ENCODE data around the gene CDC5L. TPM values are rescaled to one million over a fixed set of nuclear protein-coding genes. Genes with fewer than 3 reads are reported as not detected.

The CDC5L gene
- total and polyA plus RNA-seq, 2 of the 13 experiments (the other 11 are each of a cell fraction or from before 2014, with no cell fraction given), result 11.0 to 34.2 TPM

DNA sequence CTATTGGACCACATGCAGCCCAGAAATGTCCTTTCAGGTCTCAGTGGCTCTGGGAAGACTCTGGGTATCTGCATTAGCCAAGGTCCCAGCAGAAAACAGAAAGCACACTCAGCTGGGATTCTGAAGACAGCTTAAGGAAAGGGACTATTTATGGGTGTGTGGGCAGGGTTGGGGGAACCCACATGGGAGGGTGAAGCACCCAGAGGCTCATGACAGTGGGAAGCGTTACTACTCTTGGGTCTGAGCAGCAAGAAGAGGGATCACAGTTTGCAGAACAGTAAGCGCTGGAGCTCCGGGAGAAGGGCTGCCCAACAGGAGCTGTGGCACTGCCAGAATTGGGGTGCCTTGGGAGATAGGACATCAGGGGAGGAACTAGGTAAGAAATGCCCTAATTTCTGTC, 12.4 kb upstream of the CDC5L start:
- no peak overlapping the region for H3K4me2 ChIP-seq (ENCODE audit: low read depth, low read length)
- BruUV-seq (replicated peaks), result no TSS peak
- POLR2A ChIA-PET, result interaction anchor here (0.7 kb wide), 1 partner anchor 12 kb away, joined by 3 read pairs; the partner anchor contains the start of gene CDC5L
- no peak for DNase-seq (ENCODE audit: low spot score)
- TF ChIP-seq TRIM22 (IDR thresholded peaks at IDR 0.05) (no peak), SRSF9 (IDR thresholded peaks at IDR 0.05; ENCODE audit: borderline replicate concordance, insufficient read depth, low read depth, low read length, poor library complexity, severe bottlenecking) (no peak), RARA (CRISPR knock-in tag; IDR thresholded peaks at IDR 0.05) (no peak), ZNF792 (CRISPR knock-in tag; IDR thresholded peaks at IDR 0.05) (no peak), SP5 (CRISPR knock-in tag; IDR thresholded peaks at IDR 0.05; ENCODE audit: borderline replicate concordance, low read depth) (no peak), MAFK (conservative IDR thresholded peaks at IDR 0.05 in 1 of 2, IDR thresholded peaks at IDR 0.05 in 1 of 2; ENCODE audit: low read length in 2 of 2) (no peak), NBN (conservative IDR thresholded peaks at IDR 0.05) (no peak), GABPA (IDR thresholded peaks at IDR 0.05; ENCODE audit: low read depth, low read length) (no peak), GABPA (CRISPR knock-in tag; IDR thresholded peaks at IDR 0.05; ENCODE audit: low read depth) (no peak), ZNF296 (CRISPR knock-in tag; conservative IDR thresholded peaks at IDR 0.05) (no peak), NONO (IDR thresholded peaks at IDR 0.05) (no peak), NONO (CRISPR knock-in tag; conservative IDR thresholded peaks at IDR 0.05) (no peak), NFE2 (CRISPR knock-in tag; IDR thresholded peaks at IDR 0.05) (no peak), POGZ (CRISPR knock-in tag; IDR thresholded peaks at IDR 0.05) (no peak), MLX (CRISPR knock-in tag; IDR thresholded peaks at IDR 0.05) (no peak), TFAP4 (IDR thresholded peaks at IDR 0.05; ENCODE audit: borderline replicate concordance, low read depth) (no peak), FOXM1 (CRISPR knock-in tag; IDR thresholded peaks at IDR 0.05) (no peak), SP140L (CRISPR knock-in tag; IDR thresholded peaks at IDR 0.05; ENCODE audit: borderline replicate concordance) (no peak), ZBTB38 (CRISPR knock-in tag; IDR thresholded peaks at IDR 0.05) (no peak), KDM4B (CRISPR knock-in tag; IDR thresholded peaks at IDR 0.05) (no peak)
- TF ChIP-seq, protein P1, sequence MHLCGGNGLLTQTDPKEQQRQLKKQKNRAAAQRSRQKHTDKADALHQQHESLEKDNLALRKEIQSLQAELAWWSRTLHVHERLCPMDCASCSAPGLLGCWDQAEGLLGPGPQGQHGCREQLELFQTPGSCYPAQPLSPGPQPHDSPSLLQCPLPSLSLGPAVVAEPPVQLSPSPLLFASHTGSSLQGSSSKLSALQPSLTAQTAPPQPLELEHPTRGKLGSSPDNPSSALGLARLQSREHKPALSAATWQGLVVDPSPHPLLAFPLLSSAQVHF (CRISPR knock-in tag; IDR thresholded peaks at IDR 0.05), result no peak
- TF ChIP-seq, protein P2, sequence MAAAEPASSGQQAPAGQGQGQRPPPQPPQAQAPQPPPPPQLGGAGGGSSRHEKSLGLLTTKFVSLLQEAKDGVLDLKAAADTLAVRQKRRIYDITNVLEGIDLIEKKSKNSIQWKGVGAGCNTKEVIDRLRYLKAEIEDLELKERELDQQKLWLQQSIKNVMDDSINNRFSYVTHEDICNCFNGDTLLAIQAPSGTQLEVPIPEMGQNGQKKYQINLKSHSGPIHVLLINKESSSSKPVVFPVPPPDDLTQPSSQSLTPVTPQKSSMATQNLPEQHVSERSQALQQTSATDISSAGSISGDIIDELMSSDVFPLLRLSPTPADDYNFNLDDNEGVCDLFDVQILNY (CRISPR knock-in tag; conservative IDR thresholded peaks at IDR 0.05), result no peak
- no peak overlapping the region for H3K9ac ChIP-seq (ENCODE audit: insufficient read depth, low read depth, low read length)
- no peaks in the 10 kb centered on the region for H3K36me3 ChIP-seq (replicated peaks in 1 of 2; ENCODE audit: control insufficient read depth in 1 of 2, insufficient read depth in 2 of 2, low read length in 2 of 2)
- H3K4me1 ChIP-seq (ENCODE audit: insufficient read depth, low read length), result no peaks in the 10 kb centered on the region
- FAIRE-seq, result no peak
- CTCF ChIA-PET (ENCODE audit: low intra/inter-chr PET ratio, low total read pairs), result no interaction called here
- H3K9me3 ChIP-seq (ENCODE audit: low read length), result no peaks in the 10 kb centered on the region
- 69% methylated on average over 3 of the region's 3 CpGs for WGBS (ENCODE audit: low lambda C conversion rate)
- H3K27me3 ChIP-seq (ENCODE audit: control insufficient read depth in 1 of 2, insufficient read depth in 2 of 2, low read length in 2 of 2), result peaks cover 0 to 7% of the 10 kb centered on the region in 2 experiments; a peak in 2 of 5 replicates
- H3K4me3 ChIP-seq (replicated peaks in 1 of 3; ENCODE audit: insufficient read depth in 1 of 3, low read depth in 2 of 3, low read length in 3 of 3), result no peak overlapping the region
- intact Hi-C loops (cut with micrococcal nuclease; ENCODE audit: unreplicated experiment), result no loop called here
- no peak for ATAC-seq
- no peak overlapping the region for H3K27ac ChIP-seq (ENCODE audit: extremely low read length, insufficient read depth, low read length)
- no peak overlapping the region for H2AFZ ChIP-seq (ENCODE audit: low read length)
- no peaks in the 10 kb centered on the region for H3K79me2 ChIP-seq (ENCODE audit: insufficient read depth, low read length)
- H4K20me1 ChIP-seq (ENCODE audit: insufficient read depth, low read length), result no peaks in the 10 kb centered on the region
- in situ Hi-C loops (cut with HindIII; ENCODE audit: extremely low pct_ligation_motif_present, low pct_unique_long_range_greater_than_20kb), result no loop called here
